ENCODE measurements around the gene WDR70.
"Not testable (repeated sequence)": the region's sequence is repeated elsewhere in the genome, so short reads cannot be mapped to it uniquely, and the experiment has no call there.

Gene WDR70

DNA sequence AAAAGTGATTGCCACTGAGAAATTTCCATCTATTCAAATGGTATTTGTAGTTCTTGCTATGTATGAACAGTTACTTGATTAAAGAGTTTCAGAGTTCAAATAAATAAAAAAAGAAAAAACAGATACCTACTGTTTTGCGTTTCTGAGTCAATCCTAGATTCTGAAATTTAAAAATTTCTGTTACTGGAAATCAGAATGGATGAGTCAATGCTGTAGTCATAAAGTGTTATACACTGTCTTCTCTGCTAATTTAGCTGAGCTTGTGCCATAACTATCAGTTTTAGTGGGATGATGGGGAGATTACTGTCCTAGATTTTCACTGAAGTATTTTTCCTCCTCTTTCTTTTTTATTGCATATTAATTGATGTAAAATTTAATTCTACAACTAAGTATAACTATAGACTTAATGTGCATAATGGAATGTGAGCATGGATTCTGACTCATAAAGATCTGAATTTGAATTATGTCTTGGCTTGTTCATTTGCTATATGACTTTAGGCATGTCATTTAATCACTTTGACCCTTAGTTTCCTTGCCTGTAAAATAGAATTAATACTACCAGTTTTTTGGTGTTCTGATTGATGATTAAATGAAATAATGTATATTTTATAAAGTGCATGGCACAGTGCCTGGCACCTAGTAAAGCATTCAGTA lies 75.4 kb downstream of the WDR70 start:
- not testable (repeated sequence) for DNase-seq

DNA sequence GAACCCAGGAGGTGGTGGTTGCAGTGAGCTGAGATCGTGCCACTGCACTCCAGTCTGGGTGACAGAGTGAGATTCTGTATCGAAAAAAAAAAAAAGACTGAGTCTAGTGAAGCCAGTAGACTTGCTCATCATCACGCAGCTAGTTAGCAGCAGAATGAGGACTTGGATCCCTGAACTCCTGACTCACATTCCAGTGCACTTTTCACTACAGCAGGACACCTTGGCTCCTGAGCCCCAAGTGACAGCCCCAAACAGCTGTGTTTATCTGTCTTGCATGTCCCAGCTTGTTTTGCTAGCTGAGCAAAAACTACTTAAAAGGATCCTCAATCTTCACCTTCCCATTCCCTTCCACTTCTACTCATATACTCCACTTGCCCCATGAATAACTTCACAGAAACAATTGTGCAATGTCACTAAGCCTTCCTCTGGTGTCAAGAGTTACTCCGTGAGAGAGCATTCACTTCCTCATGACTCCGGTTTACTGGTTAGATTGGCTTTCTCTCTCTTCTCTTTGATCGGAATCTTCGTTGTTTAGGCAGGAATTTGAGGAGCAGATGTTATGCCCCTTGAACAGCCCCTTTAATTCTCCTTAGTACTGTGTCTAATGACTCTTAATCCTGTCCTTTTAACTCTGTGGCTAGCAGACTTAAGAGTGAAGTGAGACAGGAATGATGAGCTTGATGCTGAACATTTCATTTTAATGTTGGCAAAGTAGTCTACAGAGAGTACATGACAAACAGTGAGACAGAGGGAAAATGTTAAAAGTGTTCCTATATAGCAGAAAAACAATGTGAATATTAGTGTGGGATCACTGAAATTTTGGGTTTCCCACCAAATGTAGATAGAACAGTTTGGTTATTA lies 84.3 kb downstream of the WDR70 start:
- not testable (repeated sequence) for DNase-seq

DNA sequence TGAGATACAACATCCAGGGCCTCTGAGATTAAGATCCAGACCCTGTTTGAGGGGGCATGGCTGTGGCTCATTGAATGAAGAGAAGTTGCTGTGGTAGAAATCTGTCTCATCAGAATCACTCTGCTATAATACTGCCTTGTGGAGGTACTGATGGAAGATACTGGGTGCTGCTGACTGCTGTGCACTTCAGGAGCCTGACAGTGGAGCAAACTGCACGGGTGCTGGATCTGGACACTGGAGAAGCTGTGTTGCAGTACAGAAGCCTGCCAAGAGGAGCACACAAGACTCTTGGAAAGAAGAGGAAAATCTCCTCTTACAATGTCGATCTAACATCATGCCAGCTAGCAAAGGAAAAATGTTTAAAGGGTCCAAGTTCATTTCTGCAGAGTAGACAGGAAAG lies 85.5 kb downstream of the WDR70 start:
- DNase-seq = peak; percentile 28

DNA sequence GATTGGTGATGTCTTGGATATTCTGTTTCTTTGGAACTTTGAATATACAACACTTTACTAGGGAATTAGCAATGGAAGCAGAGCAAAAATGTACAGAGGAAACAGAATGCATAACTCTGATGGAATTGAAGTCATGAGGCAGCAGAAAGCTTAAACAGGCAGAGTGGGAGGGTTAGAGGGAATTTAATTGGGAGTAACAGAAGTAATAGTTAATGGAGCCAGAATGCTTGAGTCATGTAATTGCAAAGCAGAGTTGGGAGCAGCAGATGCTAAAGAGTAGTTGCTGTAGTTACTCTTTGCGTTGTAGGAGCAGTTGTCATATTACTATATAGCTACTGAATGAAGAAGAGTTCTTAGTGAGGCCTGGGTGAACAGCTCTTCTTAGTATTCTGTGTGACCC lies 90.3 kb downstream of the WDR70 start:
- DNase-seq = not testable (repeated sequence)

DNA sequence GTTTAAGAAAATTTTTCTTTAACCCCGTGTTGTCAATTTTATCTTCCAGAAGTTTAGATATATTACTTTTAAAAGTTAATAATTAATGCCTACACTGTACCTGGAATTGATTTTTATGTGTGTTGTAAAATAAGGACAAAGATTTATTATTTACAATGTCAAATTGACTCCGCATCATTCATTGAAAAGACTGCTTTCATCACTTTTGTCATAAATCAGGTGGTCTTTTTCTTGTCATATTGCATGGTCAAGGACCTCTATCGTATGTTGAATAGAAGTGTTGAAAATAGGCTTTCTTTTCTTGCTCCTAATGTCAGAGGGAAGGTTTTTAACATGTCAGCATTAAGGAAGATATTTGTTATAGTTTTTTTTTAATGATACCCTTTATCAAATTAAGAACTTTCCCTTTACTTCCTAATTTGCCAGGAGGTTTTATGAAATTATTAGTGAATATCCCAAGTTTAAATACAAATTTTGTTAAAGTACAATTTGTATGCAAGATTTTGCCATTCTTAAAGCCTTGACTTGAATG lies 92.6 kb downstream of the WDR70 start:
- no peak for DNase-seq

DNA sequence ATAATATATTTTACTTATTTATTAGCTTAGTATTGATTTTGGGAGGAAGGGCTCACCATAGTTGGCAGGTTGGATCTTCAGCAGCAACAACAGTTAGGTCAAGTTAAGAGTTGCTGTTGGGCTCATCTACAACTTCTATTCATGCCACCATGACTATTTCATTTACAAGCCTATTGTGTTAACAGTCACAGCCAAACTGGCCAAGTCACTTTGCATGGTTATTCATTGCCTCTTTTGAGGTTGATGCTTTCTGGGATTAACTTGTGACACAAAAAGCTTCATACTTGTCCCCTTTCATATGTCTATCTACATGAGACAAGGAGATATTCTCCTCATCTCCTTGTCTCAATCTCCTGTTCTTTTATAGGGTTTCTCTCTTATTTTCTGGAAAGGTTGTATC lies 98.3 kb downstream of the WDR70 start:
- no peak for DNase-seq

DNA sequence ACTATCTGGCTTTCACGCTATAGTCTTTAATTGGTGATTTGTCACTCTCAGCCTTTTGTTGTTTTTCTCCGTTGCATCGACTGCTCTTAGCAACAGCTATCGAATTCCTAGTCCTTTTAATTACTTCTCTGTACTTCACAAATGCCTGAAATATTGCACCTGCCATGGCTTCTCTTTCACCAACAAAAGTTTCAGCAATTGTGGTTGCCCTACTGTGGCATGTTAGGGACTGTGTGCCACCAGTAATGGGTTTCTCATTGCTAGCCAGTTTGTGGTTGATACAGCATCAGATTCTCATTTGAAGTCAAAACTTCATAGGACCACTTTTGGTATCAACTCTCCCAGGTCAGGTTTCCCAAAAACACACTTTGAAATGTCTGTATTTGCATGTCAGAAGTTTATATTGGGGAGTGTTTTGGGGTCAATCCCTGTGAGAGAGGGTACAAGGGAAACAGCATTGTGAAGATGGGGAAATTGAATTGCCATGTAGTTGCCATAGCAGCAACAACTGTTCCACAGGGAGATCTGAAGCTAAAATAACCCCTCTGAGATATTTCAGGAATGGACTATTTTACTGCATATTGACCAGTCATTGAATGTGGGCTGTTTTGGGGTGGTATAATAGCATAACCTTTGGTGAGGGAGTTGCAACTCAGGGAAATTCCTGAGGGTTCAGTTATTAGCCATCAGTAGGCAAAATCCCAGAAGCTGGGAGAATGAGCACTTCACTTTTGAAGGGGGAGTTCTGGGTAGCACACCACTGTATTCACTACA lies 99.2 kb downstream of the WDR70 start:
- DNase-seq = no peak

DNA sequence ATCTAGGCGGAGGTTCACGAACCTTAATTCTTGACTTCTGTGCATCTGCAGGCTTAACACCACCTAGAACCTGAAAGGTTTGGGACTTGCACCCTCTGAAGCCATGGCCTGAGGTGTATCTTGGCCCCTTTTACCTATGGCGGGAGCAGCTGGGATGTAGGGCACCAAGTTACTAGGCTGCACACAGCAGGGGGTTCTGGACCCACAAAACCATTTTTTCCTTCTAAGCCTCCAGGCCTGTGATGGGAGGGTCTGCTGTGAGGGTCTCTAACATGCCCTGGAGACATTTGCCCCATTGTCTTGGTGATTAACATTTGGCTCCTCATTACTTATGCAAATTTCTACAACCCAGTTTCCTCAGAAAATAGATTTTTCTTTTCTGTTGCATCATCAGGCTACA lies 102.3 kb downstream of the WDR70 start:
- DNase-seq = not testable (repeated sequence)

DNA sequence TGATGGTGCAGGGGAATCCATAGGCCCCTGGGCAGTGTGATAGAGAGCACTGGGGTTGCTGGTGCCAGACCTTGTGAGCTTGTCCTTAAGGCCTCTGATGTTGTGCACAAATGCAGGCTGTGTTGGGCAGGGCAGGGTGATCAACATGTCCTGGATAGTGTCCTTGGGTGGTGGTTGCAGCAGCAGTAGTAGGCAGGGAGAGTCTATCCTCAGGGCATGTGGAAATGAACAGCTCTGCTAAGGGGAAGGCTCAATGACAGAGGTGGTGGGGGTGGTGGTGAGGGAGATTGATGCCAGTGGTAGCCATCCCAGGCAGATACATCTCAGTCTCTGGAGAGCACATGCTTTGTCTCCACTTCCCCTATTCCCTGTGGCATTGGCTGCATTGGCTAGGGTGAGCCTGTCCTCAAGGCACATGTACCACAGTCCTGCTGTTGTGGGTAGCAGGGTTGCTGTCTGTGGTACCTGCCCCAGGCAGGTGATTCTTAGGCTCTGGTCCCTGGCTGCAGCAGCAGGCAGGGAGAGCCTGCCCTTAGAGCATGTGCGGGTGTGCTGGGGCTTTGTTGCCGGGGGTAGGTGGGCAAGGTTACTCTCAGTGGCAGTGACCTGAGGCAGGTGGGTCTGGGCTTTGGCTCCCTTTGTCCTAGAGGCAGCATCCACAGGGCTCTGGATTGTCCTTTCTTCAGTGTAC lies 111.1 kb downstream of the WDR70 start:
- no peak for DNase-seq

DNA sequence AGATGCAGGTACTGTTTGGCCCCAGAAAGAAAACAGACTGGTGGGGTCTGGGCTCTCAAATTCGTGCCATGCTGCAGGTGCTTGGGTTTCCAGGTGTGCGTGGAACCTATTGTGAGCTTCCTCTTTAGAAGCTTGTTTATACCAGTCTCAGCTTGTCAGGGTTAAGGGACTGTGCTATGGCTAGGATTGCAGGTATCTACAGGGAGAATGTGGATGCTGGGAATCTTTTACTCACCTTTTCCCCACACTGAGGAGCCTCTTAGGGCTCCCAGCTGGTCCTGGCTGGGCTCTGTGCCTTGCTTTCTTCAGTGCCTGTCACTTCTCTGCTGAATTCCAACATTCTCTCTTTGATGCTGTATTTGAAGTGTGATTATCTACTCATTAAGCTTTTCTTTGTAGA lies 111.8 kb downstream of the WDR70 start:
- no peak for DNase-seq

DNA sequence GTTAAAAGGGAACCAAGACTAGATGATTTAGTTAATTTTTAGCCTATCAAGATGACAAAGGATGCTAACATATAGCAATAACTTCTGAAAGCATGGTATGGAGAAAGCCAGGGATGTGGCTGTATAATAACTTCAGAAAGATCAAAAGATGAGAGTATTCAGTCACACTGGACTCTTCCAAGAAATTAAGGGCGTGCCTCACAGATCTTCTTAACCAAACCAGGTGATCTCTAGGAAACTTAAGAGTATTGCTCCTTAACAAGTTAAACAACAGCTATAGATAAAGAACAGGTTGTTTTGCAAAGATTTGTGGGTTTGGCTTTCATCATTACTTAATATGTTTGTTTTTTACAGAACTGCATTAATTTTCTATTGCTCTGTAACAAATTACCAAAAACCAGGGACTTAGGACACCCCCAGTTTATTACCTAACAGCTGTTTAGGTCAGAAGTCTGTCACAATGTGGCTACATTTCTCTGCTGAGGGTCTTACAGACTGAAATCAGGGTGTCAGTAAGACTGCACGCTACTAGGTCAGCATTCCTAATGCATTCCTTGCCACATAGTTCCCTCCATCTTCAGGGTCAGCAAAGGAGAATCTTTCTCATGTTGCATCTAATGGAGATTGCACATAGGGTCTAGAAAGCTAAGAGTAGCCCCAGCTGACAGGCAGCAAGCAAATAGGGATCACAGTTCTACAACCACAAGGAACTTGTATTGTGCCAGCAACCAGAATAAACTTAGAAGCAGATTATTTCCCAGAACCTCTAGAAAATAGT lies 113.8 kb downstream of the WDR70 start:
- no peak for DNase-seq

DNA sequence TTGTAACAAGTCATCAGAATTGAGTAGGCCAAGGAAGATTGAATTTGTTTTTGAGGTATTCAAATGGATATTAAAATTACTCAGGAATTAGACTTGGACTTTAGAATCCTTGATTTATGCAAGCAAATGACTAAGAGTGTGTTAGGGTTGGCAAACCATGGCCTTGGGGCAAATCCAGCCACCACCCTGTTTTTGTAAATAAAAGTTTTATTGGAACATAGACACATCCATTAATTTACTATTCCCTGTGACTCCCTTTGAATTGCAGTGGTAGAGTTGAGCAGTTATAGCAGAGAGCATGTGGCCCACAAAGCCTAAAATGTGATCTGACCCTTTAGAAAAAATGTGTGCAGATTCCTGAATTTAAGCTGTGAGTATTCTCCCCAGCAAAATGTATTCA lies 115.6 kb downstream of the WDR70 start:
- no peak for DNase-seq

DNA sequence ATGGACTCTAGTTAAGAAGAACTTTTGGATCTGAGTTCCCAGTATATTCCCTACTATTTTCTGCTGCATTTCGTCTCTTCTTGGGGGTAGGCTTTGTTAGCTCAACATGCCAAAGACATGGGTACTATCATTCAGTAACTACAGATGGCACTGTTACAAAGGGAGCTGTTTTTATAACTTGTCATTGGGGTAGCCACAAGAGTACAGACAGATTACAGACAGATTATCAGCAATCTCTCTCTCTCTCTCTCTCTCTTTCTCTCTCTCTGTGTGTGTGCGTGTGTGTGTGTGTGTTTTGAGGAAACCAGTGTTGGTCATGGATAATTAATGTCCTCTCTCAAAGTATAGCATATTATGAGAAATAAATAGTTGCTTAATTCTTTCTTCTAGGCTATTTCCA lies 116.1 kb downstream of the WDR70 start:
- DNase-seq = no peak

DNA sequence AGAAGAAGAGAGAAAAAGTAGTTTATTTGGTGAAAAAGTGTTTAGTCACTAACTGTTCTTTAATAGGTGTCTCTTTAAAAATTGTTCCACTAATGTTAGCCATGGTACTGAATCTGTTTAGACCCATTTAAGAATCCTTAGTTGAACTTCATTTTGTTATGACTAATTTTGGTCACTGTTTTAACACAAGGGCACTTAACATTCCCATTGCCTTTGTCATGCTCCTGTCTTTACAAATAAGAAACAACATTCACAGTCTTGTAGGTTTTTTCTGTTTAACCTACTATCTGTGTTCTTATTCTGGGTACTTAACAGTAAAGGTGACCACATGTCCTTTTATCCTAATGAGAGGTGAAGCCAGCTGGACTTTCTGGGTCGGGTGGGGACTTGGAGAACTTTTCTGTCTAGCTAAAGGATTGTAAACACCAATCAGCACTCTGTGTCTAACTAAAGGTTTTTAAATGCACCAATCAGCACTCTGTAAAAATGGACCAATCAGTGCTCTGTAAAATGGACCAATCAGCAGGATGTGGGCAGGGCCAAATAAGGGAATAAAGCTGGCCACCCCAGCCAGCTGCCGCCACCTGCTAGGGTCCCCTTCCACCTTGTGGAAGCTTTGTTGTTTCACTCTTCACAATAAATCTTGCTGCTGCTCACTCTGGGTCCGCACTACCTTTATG lies 116.7 kb downstream of the WDR70 start:
- DNase-seq = no peak

DNA sequence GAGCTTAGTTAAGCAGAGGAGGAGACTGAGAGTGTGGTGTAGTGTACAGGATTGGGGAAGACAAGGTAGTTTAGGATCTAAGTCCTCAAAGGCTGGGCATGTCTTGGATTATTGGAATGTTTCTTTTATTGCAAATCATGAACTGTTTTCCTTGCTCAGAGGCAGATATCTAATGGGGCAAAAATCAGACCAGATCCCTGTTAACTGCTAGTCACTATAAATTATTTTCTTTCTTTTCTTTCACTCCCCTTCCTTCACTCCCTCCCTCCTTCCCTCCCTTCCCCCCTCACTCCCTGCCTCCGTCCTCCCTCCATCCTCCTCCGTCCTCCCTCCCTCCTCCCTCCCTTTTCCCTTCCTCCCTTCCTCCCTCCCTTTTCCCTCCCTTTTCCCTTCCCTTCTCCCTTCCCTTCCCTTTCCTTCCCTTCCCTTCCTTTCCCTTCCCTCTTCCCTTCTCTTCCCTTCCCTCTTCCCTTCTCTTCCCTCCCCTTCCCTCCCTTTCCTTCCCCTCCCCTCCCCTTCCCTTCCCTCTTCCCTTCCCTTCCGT lies 117.9 kb downstream of the WDR70 start:
- DNase-seq = no peak

DNA sequence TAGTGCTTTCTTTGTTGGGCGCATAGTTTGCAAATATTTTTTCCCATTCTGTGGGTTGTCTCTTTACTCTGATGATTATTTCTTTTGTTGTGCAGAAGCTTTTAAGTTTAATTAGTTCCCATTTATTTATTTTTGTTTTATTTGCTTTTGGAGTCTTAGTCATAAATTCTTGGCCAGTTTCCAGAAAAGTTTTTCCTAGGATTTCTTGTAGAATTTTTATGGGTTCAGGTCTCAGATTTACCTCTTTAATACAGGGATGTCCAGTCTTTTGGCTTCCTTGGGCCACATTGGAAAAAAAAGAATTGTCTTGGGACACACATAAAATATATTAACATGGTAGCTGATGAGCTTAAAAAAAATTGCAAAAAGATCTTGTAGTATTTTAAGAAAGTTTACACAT lies 122.0 kb downstream of the WDR70 start:
- DNase-seq = no peak

DNA sequence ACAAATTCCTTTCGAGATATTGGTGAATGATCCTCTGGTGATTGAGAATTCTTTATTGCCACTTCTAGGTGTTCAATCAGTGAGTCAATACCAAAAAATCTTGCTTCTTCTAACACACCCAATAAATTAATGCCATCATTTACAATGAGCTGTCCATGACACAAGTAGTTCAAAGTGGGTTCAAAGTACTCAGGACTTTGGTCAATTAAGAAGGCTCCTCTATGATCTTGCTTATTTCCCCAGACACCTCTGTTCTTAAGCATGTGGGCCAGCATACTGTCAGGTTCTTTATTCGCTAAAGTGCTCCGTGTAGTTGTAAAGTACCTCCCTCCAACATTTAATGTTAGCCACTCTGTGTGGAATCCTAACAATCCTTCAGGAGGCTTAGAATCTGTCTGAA lies 127.1 kb downstream of the WDR70 start:
- DNase-seq = no peak

DNA sequence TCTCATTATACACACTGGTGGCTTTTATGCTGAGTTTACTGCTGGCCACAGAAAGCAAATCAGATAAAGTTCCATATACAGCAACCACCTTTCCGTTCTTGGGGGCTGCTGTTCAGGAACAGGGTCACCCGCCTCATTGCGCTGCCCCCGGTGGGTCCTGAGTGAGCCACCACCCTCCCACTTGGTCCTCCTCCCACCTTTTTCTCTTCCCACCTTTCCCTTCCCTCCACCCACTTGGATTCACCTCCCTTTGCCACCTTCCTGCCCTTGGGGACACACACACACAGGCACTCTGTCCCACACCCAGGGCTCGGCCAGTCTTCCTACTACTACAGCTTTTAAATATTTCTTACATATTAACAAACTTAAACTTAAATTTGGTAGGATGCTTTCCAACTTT lies 127.6 kb downstream of the WDR70 start:
- DNase-seq = no peak

DNA sequence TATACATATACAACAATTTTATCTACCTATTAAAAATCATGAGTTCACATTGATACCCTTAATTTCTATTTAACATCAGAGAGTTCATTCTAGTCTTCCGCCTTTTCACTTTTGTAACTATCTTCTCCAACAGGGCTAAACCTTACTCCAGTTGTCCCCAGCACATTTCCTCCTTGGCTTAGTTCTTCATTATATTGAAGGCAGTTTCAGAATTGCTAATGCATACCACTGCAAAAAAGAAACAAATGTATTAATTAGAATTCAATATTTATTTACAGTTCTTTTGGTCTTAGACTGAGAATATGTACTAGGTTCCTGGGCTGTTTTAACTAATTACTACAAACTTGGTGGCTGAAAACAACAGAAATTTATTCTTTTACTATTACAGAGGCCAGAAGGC lies 132.5 kb downstream of the WDR70 start:
- DNase-seq = no peak

DNA sequence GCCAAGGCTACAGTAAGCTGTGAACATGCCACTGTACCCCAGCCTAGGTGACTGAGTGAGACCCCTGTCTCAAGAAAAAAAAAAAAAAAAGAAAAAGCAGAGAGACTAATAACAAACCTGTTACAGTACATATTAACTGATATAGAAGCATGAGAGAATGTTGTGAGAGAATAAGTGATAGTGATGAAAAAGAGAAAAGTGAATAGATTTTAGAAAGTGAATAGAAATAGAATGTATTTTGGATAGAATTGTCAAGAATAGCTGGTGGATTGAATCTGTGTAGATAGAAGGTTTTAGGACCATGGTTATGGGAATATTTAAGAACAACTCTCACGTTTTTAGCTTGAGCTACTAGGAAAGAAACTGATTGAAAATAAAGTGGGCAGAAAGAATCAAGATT lies 135.8 kb downstream of the WDR70 start:
- DNase-seq = no peak

DNA sequence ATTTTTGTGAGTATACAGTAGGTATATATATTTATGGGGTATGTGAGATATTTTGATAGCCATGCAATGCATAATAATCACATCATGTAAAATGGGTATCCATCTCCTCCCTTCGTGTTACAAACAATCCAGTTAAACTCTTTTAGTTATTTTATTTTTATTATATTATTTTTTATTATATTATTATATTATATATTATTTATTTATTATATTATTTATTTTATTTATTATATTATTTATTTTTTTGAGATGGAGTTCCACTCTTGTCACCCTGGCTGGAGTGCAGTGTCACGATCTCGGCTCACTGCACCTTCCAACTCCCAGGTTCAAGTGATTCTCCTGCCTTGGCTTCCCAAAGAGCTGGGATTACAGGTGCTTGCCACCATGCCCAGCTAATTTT lies 138.6 kb downstream of the WDR70 start:
- DNase-seq = no peak
